ENCODE results near the gene PHLDB2. TPM values are rescaled to one million over a fixed set of nuclear protein-coding genes. Genes with fewer than 3 reads are reported as not detected.

The PHLDB2 gene
- total and polyA plus RNA-seq, 2 of the 13 experiments (the other 11 are each of a cell fraction or from before 2014, with no cell fraction given): 8.4 to 23.6 TPM

DNA sequence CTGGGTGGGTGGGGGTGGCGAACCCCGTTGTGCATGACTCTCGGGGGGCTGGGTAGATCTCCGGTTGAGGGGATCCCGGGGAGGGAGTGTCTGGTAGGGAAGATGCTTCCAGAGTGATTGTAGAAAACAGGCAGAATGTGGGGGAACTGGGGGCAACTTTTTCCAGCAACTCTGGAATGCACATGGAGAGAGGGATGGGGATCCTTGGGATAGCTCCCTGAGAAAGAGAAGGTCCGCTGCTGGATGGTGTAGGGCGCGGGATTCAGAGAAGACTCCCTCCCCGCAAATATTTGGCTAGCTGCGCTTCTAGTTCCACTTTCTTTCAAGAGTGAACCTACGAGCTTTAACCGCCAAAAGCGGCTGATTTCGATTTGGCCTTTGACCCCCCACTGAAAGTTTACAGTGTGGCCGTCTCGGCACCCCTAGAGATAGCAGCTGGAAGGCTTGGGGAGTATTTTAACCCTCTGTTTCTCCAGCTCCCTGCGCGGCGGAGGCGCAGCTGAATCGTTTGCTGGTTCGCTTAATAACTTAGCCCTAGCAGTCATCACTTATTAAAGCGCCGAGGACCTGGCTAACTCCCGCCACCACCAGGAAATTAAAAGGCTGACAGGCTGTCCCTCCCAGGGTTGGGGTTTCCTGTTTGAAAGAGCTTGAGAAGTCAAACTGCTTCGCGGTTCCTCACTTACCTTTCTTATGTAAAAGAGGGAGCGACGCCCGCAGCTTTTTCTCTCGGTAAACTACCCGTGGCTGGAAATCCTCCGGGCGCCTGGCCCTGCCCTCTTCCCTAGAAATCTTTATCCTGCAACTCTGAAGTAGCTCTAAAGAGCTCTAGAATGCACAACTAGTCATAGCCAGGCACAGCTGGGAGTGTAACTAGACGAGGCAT, 1.2 kb downstream of the PHLDB2 start (continued):
- TF ChIP-seq ZNF816 (CRISPR knock-in tag; IDR thresholded peaks at IDR 0.05; ENCODE audit: borderline replicate concordance): peak; percentile 50; the same call in 1 of the 2 replicates
- TF ChIP-seq NFYB (CRISPR knock-in tag; IDR thresholded peaks at IDR 0.05): peak; percentile 8; the same call in 1 of the 2 replicates
- TF ChIP-seq AHR (CRISPR knock-in tag; IDR thresholded peaks at IDR 0.05): no peak
- TF ChIP-seq ZFP90 (CRISPR knock-in tag; IDR thresholded peaks at IDR 0.05; ENCODE audit: borderline replicate concordance): no peak
- TF ChIP-seq, protein P1, sequence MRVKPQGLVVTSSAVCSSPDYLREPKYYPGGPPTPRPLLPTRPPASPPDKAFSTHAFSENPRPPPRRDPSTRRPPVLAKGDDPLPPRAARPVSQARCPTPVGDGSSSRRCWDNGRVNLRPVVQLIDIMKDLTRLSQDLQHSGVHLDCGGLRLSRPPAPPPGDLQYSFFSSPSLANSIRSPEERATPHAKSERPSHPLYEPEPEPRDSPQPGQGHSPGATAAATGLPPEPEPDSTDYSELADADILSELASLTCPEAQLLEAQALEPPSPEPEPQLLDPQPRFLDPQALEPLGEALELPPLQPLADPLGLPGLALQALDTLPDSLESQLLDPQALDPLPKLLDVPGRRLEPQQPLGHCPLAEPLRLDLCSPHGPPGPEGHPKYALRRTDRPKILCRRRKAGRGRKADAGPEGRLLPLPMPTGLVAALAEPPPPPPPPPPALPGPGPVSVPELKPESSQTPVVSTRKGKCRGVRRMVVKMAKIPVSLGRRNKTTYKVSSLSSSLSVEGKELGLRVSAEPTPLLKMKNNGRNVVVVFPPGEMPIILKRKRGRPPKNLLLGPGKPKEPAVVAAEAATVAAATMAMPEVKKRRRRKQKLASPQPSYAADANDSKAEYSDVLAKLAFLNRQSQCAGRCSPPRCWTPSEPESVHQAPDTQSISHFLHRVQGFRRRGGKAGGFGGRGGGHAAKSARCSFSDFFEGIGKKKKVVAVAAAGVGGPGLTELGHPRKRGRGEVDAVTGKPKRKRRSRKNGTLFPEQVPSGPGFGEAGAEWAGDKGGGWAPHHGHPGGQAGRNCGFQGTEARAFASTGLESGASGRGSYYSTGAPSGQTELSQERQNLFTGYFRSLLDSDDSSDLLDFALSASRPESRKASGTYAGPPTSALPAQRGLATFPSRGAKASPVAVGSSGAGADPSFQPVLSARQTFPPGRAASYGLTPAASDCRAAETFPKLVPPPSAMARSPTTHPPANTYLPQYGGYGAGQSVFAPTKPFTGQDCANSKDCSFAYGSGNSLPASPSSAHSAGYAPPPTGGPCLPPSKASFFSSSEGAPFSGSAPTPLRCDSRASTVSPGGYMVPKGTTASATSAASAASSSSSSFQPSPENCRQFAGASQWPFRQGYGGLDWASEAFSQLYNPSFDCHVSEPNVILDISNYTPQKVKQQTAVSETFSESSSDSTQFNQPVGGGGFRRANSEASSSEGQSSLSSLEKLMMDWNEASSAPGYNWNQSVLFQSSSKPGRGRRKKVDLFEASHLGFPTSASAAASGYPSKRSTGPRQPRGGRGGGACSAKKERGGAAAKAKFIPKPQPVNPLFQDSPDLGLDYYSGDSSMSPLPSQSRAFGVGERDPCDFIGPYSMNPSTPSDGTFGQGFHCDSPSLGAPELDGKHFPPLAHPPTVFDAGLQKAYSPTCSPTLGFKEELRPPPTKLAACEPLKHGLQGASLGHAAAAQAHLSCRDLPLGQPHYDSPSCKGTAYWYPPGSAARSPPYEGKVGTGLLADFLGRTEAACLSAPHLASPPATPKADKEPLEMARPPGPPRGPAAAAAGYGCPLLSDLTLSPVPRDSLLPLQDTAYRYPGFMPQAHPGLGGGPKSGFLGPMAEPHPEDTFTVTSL (CRISPR knock-in tag; IDR thresholded peaks at IDR 0.05; ENCODE audit: borderline replicate concordance): peak; percentile 57; the same call in 1 of the 2 replicates
- no peak for TF ChIP-seq CENPX (CRISPR knock-in tag; IDR thresholded peaks at IDR 0.05)
- TF ChIP-seq MAZ (IDR thresholded peaks at IDR 0.05; ENCODE audit: borderline replicate concordance, low read depth, low read length): no peak
- peak; percentile 20; the same call in 1 of the 2 replicates for TF ChIP-seq MAZ (CRISPR knock-in tag; IDR thresholded peaks at IDR 0.05; ENCODE audit: low read depth)
- TF ChIP-seq, protein P2, sequence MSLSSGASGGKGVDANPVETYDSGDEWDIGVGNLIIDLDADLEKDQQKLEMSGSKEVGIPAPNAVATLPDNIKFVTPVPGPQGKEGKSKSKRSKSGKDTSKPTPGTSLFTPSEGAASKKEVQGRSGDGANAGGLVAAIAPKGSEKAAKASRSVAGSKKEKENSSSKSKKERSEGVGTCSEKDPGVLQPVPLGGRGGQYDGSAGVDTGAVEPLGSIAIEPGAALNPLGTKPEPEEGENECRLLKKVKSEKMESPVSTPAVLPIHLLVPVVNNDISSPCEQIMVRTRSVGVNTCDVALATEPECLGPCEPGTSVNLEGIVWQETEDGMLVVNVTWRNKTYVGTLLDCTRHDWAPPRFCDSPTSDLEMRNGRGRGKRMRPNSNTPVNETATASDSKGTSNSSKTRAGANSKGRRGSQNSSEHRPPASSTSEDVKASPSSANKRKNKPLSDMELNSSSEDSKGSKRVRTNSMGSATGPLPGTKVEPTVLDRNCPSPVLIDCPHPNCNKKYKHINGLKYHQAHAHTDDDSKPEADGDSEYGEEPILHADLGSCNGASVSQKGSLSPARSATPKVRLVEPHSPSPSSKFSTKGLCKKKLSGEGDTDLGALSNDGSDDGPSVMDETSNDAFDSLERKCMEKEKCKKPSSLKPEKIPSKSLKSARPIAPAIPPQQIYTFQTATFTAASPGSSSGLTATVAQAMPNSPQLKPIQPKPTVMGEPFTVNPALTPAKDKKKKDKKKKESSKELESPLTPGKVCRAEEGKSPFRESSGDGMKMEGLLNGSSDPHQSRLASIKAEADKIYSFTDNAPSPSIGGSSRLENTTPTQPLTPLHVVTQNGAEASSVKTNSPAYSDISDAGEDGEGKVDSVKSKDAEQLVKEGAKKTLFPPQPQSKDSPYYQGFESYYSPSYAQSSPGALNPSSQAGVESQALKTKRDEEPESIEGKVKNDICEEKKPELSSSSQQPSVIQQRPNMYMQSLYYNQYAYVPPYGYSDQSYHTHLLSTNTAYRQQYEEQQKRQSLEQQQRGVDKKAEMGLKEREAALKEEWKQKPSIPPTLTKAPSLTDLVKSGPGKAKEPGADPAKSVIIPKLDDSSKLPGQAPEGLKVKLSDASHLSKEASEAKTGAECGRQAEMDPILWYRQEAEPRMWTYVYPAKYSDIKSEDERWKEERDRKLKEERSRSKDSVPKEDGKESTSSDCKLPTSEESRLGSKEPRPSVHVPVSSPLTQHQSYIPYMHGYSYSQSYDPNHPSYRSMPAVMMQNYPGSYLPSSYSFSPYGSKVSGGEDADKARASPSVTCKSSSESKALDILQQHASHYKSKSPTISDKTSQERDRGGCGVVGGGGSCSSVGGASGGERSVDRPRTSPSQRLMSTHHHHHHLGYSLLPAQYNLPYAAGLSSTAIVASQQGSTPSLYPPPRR (CRISPR knock-in tag; IDR thresholded peaks at IDR 0.05; ENCODE audit: borderline replicate concordance): no peak
- no peak for TF ChIP-seq FOXP1 (IDR thresholded peaks at IDR 0.05)
- no peak for TF ChIP-seq FOXP1 (CRISPR knock-in tag; IDR thresholded peaks at IDR 0.05)
- TF ChIP-seq RARA (CRISPR knock-in tag; IDR thresholded peaks at IDR 0.05): no peak
- TF ChIP-seq, protein P3, sequence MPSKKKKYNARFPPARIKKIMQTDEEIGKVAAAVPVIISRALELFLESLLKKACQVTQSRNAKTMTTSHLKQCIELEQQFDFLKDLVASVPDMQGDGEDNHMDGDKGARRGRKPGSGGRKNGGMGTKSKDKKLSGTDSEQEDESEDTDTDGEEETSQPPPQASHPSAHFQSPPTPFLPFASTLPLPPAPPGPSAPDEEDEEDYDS (CRISPR knock-in tag; IDR thresholded peaks at IDR 0.05): no peak
- TF ChIP-seq ZBTB20 (CRISPR knock-in tag; IDR thresholded peaks at IDR 0.05; ENCODE audit: borderline replicate concordance, low read depth): peak; percentile 21; the same call in 1 of the 2 replicates
- peak; percentile 75 for TF ChIP-seq XRCC5 (optimal IDR thresholded peaks at IDR 0.05; ENCODE audit: low read length)
- TF ChIP-seq NFRKB (IDR thresholded peaks at IDR 0.05): no peak
- TF ChIP-seq, protein P4, sequence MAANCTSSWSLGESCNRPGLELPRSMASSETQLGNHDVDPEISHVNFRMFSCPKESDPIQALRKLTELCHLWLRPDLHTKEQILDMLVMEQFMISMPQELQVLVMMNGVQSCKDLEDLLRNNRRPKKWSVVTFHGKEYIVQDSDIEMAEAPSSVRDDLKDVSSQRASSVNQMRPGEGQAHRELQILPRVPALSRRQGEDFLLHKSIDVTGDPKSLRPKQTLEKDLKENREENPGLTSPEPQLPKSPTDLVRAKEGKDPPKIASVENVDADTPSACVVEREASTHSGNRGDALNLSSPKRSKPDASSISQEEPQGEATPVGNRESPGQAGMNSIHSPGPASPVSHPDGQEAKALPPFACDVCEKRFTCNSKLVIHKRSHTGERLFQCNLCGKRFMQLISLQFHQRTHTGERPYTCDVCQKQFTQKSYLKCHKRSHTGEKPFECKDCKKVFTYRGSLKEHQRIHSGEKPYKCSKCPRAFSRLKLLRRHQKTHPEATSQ (CRISPR knock-in tag; IDR thresholded peaks at IDR 0.05; ENCODE audit: borderline replicate concordance): no peak
